Ovary (tissue), 3 donors: ENCODE data around the gene IKZF3.

Experiments used
- EP300 ChIP-seq: sonication (generic); formaldehyde crosslinking; IDR thresholded peaks from one replicate; pipeline ENCODE4 v1.6.1; 2017; ENCODE audit warnings: antibody characterized with exemption
- POLR2A ChIP-seq: fragments of 450-650 bp; IDR thresholded peaks from one replicate; pipeline ENCODE4 v1.6.1; 2017; ENCODE audit warnings: antibody characterized with exemption, mild to moderate bottlenecking, moderate library complexity
- TF ChIP-seq, protein P1 (sequence below), 3 donors: fragments of 450-650 bp in 2 of 3; fragments of 200-600 bp in 1 of 3; IDR thresholded peaks; one replicate each; pipeline versions ENCODE4 v1.5.1 to v1.8.0; 2016 to 2022; ENCODE audit warnings: antibody characterized with exemption in 3 of 3, mild to moderate bottlenecking in 1 of 3
- donor health status: DM: no; HTN: no; CAD: no.

DNA sequence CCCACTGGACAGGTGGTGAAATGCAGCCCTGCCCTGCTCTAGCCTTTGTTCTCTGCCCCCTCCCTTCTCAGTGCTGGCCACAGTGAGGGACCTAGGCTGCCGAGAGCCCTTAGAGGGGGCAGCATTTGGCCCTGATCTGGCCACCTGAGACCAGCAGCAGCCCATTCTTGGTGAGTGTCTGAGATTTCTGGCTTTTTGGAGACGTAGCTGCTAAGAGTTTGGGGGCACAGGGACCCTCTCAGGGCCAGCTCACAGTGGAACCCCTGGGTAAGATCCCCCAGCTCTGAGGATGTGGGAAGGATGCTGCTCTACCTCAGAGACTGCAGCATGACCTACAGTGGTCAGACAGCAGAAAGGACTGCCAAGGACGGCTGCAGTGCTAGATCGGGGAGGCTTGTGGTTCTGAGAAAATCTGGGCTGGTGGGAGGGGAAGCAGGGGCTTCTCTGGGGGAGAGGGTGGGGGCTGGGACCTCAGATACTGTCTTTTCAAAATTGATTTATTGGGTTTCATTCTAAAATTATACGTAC is 113.0 kb downstream of the IKZF3 start:
- TF ChIP-seq POLR2A (no peak), EP300 (no peak)
- TF ChIP-seq, protein P1, sequence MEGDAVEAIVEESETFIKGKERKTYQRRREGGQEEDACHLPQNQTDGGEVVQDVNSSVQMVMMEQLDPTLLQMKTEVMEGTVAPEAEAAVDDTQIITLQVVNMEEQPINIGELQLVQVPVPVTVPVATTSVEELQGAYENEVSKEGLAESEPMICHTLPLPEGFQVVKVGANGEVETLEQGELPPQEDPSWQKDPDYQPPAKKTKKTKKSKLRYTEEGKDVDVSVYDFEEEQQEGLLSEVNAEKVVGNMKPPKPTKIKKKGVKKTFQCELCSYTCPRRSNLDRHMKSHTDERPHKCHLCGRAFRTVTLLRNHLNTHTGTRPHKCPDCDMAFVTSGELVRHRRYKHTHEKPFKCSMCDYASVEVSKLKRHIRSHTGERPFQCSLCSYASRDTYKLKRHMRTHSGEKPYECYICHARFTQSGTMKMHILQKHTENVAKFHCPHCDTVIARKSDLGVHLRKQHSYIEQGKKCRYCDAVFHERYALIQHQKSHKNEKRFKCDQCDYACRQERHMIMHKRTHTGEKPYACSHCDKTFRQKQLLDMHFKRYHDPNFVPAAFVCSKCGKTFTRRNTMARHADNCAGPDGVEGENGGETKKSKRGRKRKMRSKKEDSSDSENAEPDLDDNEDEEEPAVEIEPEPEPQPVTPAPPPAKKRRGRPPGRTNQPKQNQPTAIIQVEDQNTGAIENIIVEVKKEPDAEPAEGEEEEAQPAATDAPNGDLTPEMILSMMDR (IDR thresholded peaks at IDR 0.05): no peak
